WERI-Rb-1 (cell line): ENCODE data around the gene CRADD.

Experiments
- DNase-seq: peaks from one replicate; pipeline ENCODE4 v3.0.0-alpha.2; 2020
- H3K27ac ChIP-seq: fragments of 250-450 bp; sonication (Bioruptor Pico); 2 replicates; pipeline ENCODE4 v1.5.1; 2020; ENCODE audit warnings: mild to moderate bottlenecking, moderate library complexity
- H3K27me3 ChIP-seq: fragments of 250-450 bp; sonication (Bioruptor Pico); 2 replicates; pipeline ENCODE4 v1.5.1; 2021; ENCODE audit warnings: mild to moderate bottlenecking, low read depth, moderate library complexity; ENCODE audit not compliant: insufficient read depth, severe bottlenecking
- H3K36me3 ChIP-seq: fragments of 250-450 bp; sonication (Bioruptor Pico); 2 replicates; pipeline ENCODE4 v1.5.1; 2020; ENCODE audit warnings: mild to moderate bottlenecking, moderate library complexity
- H3K4me3 ChIP-seq: 2 replicates; pipeline ENCODE4 v1.5.1; 2011; ENCODE audit warnings: low read depth, mild to moderate bottlenecking, control low read depth, low read length
- H3K9me3 ChIP-seq: fragments of 250-450 bp; sonication (Bioruptor Pico); 2 replicates; pipeline ENCODE4 v1.5.1; 2021; ENCODE audit warnings: mild to moderate bottlenecking, moderate library complexity; ENCODE audit not compliant: severe bottlenecking
- CTCF ChIP-seq: IDR thresholded peaks from 2 replicates; pipeline ENCODE4 v1.5.1; 2011; ENCODE audit warnings: low read depth, mild to moderate bottlenecking, control low read depth, inconsistent platforms, low read length

CRADD gene

GRCh38 chr12:93741659-93742109 lies 64.5 kb downstream of the CRADD start:
- H3K4me3 ChIP-seq: peak overlapping the region; percentile 61
- H3K9me3 ChIP-seq: peaks cover 2% of the 10 kb centered on the region
- H3K27me3 ChIP-seq: no peaks in the 10 kb centered on the region
- no peak for DNase-seq
- peak overlapping the region; percentile 36; the same call in 1 of the 2 replicates for H3K27ac ChIP-seq
- TF ChIP-seq CTCF: no peak
- no peaks in the 10 kb centered on the region for H3K36me3 ChIP-seq

GRCh38 chr12:93742110-93742934 lies 65.1 kb downstream of the CRADD start:
- peak overlapping the region; percentile 61 for H3K4me3 ChIP-seq
- peak; percentile 73 for DNase-seq
- H3K9me3 ChIP-seq: peaks cover 2% of the 10 kb centered on the region
- no peaks in the 10 kb centered on the region for H3K27me3 ChIP-seq
- H3K27ac ChIP-seq: peak overlapping the region; percentile 36; the same call in 1 of the 2 replicates
- no peaks in the 10 kb centered on the region for H3K36me3 ChIP-seq
- peak; percentile 40; the same call in 1 of the 2 replicates for TF ChIP-seq CTCF

- H3K4me3 ChIP-seq: no peak overlapping the region
These were observed 66.2 kb downstream of the CRADD start for GRCh38 chr12:93743229-93743998.

GRCh38 chr12:93743999-93744689 lies 67.0 kb downstream of the CRADD start:
- H3K27ac ChIP-seq: no peak overlapping the region
- no peak for TF ChIP-seq CTCF

More at GRCh38 chr12:93743229-93743998, 66.2 kb downstream of the CRADD start:
- DNase-seq: no peak
- H3K27me3 ChIP-seq: no peaks in the 10 kb centered on the region
- TF ChIP-seq CTCF: no peak
- no peaks in the 10 kb centered on the region for H3K36me3 ChIP-seq
- no peak overlapping the region for H3K27ac ChIP-seq
- peaks cover 2% of the 10 kb centered on the region for H3K9me3 ChIP-seq

GRCh38 chr12:93745286-93745685 lies 68.1 kb downstream of the CRADD start:
- DNase-seq: no peak
- no peak overlapping the region for H3K4me3 ChIP-seq
- no peak for TF ChIP-seq CTCF
- H3K9me3 ChIP-seq: peaks cover 2% of the 10 kb centered on the region
- no peaks in the 10 kb centered on the region for H3K36me3 ChIP-seq
- H3K27ac ChIP-seq: no peak overlapping the region
- H3K27me3 ChIP-seq: no peaks in the 10 kb centered on the region

More at GRCh38 chr12:93743999-93744689, 67.0 kb downstream of the CRADD start:
- H3K27me3 ChIP-seq: no peaks in the 10 kb centered on the region
- no peaks in the 10 kb centered on the region for H3K36me3 ChIP-seq
- peaks cover 2% of the 10 kb centered on the region for H3K9me3 ChIP-seq
- DNase-seq: peak; percentile 23
- H3K4me3 ChIP-seq: no peak overlapping the region
